HG02885 (cell line): ENCODE data around the gene NOXO1.
A peak's percentile ranks its signal among the peaks of the same experiment; 100 is the strongest.

Experiments
- ATAC-seq: cut with Tn5 transposase; IDR thresholded peaks from one replicate; pipeline ENCODE4 v1.9.1; 2021; ENCODE audit warnings: mild to moderate bottlenecking; ENCODE audit not compliant: unreplicated experiment, poor library complexity

The NOXO1 gene

GRCh38 chr16:1980030-1980769, 1.1 kb downstream of the NOXO1 start:
- ATAC-seq: no peak

- no peak for ATAC-seq
Observed at GRCh38 chr16:1979271-1980029, 1.8 kb downstream of the NOXO1 start.

- ATAC-seq: no peak
Observed at GRCh38 chr16:1978476-1979120, 2.7 kb downstream of the NOXO1 start.

GRCh38 chr16:1977875-1978268, 3.4 kb downstream of the NOXO1 start:
- ATAC-seq: no peak

GRCh38 chr16:1976951-1977874, 4.1 kb downstream of the NOXO1 start:
- ATAC-seq: no peak

- ATAC-seq: no peak
Observed at GRCh38 chr16:1976216-1976520, 5.1 kb downstream of the NOXO1 start.

GRCh38 chr16:1975432-1976215, 5.6 kb downstream of the NOXO1 start:
- ATAC-seq: no peak

GRCh38 chr16:1974157-1975070, 6.9 kb downstream of the NOXO1 start:
- ATAC-seq: no peak

- ATAC-seq: no peak
Observed at GRCh38 chr16:1973461-1974156, 7.7 kb downstream of the NOXO1 start.

GRCh38 chr16:1972490-1972877, 8.8 kb downstream of the NOXO1 start:
- no peak for ATAC-seq

- ATAC-seq: peak; percentile 92
Observed at GRCh38 chr16:1971796-1972489, 9.3 kb downstream of the NOXO1 start, which contains the start of gene TBL3. Gene TBL3, plus strand, starts transcription at chr16:1972053. Its CDS starts 112 bp downstream, at chr16:1972165.

- ATAC-seq: no peak
Observed at GRCh38 chr16:1968146-1968953, 12.9 kb downstream of the NOXO1 start.

- no peak for ATAC-seq
Observed at GRCh38 chr16:1966460-1966859, 14.8 kb downstream of the NOXO1 start, which contains the start of gene RNF151. Gene RNF151, plus strand, starts transcription at chr16:1966856. Its CDS starts 26 bp downstream, at chr16:1966882.

- no peak for ATAC-seq
Observed at GRCh38 chr16:1965396-1966001, 15.8 kb downstream of the NOXO1 start.

GRCh38 chr16:1964506-1965395, 16.5 kb downstream of the NOXO1 start, which contains the start of gene RPS2:
Gene RPS2, minus strand, starts transcription at chr16:1964826. Its CDS starts 201 bp downstream, at chr16:1964625.
- ATAC-seq: peak; percentile 82
